HG03175 (cell line): Measurements from ENCODE around the gene TNFRSF1A.
"Not testable (repeated sequence)": the region's sequence is repeated elsewhere in the genome, so short reads cannot be mapped to it uniquely, and the experiment has no call there.

ENCODE experiments used
- ATAC-seq: cut with Tn5 transposase; IDR thresholded peaks from one replicate; pipeline ENCODE4 v1.9.1; 2021; ENCODE audit warnings: mild to moderate bottlenecking, moderate library complexity; ENCODE audit not compliant: unreplicated experiment

The TNFRSF1A gene

DNA sequence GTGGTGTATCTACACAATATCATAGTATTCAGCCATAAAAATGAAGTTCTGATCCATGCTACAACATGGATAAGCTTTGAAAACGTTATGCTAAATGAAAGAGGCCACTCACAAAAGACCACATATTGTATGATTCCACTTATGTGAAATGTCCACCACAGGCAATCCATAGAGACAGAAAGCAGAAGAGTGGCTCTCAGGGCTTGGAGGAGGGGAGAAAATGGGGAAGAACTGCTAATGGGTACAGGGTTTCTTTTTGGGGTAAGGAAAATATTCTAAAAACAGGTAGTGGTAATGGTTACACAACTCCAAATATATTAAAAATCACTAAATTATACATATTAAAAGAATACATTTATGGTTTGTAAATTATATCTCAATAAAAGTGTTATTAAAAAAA, 17.0 kb upstream of the TNFRSF1A start:
- ATAC-seq = no peak

DNA sequence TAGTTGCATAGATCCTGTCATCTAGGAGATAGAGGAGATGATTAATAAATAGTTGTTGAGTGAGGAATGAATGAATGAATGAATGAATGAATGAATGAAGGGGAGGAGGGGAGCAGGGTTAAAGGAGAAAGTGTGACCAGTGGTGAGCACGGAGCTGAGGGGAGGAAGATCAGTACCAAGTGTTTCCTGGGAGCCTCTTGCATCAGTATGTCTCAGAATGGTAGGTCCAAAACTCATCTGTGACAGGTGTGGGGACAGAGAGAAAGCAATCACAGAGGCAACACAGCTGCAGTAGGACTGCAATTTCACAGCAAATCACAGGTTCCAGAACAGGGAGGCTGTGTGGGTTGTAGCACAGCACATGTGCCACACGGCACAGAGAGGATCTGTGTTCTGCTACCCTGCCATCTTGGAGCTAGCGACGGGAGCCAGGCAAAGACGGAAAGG, 14.5 kb upstream of the TNFRSF1A start:
- no peak for ATAC-seq

DNA sequence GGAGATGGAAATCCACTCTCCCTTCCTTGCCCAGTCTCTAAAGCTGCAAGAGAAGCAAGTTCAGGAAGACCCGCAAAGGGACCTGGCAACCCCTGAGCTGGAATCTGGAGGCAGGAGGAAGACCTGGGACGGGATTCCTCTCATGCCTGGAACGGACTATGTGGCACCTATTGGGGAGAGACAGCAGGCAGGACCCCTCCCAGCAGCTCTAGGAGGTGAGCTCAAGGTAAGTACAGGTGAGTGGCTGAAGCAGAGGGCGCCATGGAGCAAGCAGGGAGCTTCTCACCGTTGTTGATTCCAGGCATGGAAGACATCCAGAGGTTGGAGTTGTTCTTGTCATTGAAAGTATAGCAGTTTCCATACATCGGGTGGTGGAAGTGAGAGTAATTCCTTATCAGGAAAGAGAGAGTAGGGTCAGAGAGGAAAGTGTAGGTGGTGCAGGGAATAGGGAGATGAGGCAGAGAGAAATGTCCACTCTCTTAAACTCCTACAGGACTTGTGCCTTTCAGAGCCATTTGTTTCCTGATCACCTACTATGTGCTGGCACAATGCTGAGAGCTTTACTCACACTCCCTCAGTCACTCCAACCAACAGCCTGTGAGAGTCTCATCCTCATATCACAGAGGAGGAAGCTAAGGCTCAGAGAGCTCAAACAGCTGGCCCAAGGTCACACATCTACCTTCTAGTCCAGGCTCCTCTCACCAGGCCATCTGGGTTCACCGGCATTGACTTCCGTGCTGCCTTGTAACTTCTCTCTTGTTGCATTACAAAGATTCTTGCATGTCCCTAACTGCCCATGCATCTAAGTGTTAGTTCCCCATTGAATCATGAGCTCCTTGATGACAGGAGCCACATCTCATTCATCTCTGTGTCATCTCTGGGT, 13.9 kb upstream of the TNFRSF1A start:
- ATAC-seq = no peak

DNA sequence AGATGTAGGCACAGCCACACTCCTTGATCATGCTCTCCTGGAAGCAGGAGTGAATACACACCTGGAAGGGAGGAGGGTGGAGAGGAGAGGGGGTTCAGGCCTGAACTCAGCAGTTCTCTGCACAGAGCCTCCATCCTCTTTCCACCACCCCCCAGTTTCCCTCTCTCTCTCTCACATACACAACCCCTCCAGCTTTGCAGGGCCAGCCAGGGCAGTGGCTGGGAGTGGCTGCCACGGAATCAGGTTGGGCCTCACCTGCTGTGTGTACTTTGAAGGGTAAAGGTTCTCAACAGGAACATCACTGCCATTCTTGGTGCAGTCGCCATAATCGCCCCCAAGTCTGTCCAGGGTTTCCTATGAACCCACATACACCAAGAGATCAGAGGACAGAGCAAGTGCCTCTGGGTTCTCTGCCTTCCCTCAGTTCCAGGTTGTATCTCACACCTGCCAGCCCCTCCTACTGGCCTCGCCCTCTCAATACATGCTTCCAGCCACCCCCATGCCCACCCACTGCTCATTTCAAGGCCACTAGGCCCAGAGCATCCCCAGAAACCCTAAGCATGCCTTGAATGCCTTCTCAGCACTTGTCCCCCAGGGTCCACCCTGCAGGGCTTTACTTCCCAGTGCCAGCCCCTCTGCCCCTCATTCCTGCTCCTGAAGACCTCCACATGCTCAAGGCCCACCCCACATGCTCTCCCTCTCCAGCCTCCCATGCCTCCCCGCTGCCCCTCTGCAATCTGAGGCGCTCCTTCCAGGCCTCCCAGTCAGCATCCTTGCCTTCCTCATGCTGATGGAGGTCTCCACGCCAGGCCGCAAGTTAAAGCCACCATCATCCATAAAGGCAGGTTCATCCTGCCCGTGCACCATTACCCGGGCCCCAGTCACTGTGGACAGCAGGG, 12.9 kb upstream of the TNFRSF1A start:
- ATAC-seq = no peak

DNA sequence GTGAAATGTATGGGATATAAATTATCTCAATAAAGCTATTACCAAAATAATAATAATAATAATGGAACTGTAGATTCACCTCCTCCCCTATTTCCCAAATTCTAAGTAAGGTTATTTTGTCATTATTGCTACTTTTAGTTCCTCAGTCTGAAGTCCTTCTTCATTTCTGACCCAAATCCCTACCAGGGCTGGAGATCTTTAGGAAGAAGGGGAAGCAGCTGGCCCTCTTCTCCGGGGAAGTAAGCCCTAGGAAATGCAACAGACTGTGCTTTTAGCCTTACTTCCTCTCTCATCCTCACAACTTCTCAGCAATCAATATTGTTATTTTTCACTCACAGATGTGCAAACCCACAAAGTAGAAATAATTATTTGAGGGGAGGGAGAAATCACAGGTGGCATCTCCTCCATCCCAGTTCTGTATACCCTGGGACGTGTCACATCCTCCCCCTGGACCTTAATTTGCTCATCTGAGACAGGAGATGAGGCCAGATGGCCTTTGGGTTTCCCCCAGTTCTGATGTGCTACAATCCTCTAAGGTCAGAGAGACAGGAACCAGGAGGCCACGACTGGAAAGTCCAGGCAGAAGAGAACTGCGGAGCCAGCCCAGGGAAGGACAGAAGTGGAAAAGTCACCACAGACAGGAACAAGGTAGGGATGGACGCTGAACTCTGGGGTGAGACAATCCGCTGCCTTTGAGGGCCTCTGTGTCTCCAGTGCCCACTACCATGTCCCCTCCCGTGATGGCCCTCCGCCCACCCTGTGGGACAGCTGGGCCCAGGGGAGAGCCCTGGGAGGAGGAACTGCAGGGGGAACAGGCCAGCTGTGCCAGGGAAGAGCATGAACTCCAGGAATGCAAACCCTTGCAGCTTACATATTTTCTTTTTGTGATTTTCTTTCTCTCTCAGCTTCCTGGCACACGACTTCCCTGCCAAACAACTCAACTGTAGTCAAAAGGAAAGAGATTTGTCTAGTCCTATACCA, 10.6 kb upstream of the TNFRSF1A start:
- ATAC-seq = no peak

DNA sequence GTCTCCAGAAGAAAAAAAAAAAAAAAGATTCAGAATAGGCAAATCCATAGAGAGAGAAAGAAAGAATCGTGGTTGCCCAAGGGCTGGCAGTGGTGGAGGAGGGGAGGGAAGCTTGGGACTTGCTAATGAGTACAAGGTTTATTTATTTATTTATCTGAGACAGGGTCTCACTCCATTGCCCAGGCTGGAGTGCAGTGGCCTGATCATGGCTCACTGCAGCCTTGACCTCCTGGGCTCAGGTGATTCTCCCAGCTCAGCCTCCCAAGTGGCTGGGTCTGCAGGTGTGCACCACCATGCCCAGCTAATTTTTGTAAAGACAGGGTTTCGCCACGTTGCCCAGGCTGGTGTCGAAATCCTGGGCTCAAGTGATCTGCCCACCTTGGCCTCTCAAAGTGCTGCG, 9.7 kb upstream of the TNFRSF1A start:
- no peak for ATAC-seq

DNA sequence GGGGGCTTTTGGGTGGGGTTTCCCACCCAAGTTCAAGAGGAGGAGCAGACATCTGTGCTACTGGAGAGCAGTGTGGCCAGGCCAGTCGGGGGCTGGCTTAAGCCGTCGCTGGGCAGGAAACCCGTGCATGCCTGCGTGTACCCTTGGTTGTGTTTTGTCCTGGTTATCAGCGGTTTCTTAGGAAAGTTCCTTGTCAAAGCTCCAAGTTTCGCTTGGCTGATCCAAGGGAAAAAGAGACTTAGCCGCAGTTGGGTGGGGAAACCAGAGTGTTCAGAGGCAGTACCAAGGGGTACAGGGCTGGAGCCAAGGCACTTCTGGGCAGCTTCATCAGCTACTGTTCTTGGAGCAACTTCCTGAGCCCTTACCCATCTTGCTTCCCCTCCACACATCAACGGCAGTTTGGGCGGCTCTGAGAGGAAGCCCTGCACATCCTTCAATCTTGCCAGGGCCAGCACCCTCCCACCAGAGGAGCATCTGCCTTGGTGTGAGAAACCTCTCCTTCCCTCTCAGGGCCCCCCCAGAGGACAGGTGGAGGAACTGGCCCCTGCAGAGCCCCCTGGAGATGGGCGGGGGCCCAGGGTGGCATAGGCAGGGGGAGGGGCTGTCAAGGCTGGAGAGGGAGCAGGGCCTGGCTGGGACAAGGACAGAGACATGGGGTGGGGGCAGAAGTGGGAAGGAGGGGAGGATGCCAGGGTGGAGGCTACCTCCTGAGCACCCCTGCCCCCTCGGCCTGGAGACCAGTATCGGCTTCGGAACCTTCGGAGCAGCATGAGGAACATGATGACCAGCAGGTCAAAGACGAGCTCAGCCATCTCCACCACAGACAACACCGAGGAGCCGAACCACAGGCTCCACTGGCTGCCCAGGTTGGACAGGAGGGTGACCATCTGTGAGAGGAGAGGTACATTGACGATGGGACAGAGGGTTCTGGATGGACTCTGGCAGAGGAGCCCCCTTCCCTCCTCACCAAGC, 5.8 kb upstream of the TNFRSF1A start:
- ATAC-seq = no peak

DNA sequence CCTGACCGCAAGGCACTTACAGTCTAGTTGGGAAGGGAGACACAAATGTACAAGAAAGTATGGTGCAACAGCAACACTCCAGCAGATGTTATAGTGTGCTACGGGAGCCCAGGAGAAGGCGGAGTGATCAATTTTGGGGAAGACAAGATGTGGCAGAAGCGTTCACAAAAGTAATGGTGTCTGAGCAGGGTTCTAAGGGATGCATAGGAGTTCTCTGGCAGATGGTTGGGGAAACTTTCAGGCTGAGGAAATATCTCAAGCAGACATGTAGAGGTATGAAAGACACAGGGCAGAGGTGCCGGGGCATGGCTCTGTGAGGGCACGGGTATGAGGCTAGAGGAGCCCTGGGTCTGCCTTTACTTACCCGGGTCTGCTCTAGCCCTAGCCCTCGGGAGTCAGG, 5.1 kb upstream of the TNFRSF1A start:
- ATAC-seq = no peak

DNA sequence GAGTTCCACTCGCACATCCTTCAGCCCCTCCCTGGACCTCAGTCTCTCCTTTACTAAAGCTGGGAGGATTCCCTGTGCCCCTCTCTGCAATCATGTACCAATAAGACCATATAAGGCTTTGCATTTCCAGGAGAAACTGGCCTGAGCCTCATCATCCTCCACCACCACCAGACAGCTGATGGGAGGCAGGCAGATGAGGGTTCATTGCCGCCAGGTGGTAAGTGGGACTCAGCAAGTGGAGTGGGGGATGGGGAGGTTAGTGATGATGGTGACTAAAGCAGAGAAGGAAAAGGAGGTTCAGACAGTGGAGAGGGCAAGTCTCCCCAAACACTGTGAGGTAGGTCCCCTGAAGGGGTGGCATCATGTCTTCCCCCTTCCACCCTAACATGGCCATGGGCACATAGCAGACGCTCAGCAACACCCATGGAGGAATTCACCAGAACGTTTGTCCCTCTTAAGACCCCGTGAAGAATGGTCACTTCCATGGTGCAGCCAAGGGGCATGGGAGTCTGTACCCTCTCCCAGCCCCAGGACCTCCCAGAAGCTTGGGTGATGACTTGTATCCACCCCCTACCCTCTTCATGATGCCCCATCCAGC, 4.5 kb upstream of the TNFRSF1A start:
- no peak for ATAC-seq

DNA sequence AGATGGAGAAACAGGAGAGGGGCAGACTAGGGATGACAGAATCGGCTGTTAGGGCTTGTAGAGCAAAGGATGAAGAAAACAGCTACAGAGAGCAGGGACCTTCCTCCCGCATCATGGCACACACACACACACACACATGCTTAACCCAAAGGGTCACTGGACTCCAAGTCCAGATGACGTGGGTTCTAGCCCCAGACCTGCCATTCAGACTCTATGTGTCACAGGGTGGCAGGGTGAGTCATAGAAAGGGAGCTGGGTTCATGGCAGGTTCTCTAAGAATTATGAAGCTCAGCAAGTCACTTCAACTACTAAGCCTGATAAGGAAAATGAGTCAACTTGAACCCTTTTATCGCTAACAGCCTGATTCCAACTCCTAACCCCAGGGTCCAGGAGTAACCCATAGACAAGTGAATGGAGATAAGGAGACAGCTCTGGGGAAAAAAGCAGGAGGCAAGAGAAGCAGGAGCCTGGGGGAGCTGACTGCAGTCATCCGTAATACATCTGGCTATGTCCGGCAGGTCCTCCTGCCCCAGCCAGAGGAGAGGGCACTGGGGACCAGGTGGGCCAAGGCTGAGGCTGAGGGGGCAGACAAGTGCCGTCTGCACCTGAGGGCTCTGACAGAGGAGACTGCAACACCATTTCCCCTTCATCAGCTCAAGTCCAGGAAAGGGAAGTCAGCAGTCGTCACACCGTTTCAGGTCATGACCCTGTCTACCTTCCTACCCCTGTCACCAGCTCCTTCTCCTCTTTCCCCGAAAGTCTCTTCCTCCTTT, 3.6 kb upstream of the TNFRSF1A start:
- no peak for ATAC-seq

DNA sequence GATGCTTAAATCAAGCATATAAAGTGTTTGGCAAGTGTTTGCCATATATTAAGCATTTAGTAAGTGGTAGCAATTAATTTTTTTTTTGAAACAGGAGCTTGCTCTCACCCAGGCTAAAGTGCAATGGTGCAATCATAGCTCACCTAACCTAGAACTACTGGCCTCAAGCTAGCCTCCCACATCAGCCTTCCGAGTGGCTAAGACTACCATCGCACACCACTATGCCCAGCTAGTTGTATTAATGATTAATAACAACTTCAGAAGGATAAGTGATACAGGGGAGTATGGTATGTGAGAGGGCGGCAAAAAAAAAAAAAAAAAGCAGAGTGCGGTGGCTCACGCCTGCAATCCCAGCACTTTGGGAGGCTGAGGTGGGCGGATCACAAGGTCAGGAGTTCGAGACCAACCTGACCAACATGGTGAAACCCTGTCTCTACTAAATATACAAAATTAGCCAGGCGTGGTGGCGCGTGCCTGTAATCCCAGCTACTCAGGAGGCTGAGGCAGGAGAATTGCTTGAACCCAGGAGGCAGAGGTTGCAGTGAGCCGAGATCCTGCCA, 2.3 kb upstream of the TNFRSF1A start:
- ATAC-seq = not testable (repeated sequence)

DNA sequence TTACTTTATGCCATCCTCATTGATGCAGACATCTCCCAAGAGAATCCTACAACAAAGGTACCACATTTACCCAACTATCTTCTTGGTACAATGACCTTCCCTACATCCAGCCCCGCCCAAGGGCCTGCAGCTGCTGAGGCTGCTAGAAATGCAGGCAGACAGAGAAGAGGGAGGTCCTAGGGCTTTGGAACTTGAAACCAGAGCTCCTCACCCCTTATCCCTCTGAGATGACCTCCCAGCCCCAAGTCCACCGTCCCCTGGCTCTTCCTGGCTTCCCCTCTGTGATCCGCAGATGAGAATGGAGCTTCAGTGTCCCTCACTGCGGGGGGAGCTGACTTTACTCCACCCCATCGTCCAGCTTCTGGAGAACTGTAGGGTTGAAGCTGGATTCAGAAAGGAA, 1.6 kb upstream of the TNFRSF1A start:
- ATAC-seq = no peak

DNA sequence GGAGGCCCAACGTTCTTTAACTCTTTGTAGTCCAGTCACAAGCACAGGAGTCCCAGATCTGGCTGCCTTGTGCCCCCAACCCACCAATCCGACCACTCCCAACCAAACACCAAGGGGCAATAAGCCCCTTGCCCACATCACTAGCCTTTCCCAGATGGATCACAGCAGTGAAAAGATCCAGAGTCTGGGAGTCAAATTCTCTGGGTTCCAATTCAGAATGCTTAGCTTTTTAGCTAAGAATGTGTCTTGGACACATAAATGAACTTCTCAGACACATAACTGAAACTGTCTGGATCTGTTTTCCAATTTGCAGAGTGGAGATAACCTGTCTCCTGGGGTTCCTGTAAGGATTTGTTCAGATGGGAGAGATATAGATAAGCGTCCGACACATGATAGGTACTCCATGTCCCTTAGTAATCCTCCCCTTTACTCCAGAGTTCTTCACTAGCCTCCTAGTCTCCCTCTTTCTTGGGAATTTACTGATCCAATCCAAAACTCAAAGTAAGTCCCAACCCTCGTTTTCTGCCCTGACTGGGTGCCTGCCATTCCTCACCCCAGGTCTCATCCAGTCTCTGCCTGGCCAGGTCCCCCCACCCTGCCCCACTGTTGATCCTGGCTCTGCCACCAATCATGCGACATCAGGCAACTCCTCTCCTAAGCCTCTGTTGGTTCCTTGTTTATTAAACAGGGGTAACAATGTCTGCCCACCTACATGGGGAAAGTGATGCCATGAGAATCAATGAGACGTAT, 439 bp upstream of the TNFRSF1A start:
- no peak for ATAC-seq

DNA sequence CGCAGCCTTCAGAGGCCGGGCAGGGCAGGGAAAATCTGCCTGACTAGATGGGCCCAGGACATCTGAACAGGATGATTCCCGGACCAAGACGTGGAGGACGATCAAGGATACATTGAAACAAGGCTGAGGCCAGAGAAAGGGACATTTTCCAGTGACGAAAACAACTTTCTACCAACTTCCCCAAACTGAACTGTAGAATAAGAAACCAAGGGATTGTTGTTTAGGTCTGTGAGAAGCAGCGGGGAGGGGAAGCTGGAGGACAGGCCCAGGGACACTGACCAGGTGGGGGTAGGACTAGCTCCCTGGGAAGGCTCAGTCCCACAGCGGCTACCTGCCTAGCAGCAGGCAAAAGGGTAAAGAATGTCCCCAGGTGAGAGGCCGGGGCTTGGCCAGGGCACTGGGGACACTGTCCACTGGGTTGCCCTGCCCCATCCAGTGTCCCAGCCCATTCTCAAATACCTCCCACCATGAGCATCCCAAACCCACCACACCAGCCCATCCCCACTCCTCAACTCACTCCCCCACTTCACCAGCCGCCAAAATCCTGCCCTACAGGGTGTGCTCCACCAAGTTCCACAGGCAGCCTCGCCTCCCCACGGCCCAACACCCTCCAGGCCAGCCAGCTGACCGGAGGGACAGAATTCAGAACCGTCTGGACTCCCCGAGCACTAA, 995 bp downstream of the TNFRSF1A start:
- no peak for ATAC-seq

DNA sequence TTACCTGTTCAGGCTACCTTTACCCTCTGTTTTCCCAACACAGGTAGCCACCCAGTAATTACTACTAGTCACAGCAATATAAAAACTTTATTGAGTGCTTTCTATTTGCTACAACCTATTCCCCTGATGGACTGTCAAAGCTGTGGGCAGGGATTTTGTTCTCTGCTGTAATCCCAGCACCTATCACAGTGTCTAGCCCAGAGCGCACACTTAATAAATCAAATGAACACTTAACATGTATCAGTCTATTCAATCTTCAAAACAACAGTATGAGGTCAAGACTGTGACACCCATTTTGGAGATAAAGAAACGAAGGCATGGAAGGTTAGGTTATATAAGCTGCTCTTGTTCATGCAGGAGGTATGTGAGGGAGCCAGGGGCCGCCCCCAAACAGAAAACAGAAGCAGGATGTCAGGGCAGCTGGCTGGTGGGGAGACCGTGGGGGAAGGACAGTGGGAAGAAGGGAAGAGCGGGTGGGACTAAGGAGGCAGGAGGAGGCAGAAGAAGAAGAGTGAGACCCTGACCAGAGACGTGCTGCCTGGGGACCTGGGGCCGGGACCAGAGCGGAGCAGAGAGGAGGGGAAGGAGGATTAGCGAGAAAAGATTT, 1.7 kb downstream of the TNFRSF1A start:
- ATAC-seq = no peak

DNA sequence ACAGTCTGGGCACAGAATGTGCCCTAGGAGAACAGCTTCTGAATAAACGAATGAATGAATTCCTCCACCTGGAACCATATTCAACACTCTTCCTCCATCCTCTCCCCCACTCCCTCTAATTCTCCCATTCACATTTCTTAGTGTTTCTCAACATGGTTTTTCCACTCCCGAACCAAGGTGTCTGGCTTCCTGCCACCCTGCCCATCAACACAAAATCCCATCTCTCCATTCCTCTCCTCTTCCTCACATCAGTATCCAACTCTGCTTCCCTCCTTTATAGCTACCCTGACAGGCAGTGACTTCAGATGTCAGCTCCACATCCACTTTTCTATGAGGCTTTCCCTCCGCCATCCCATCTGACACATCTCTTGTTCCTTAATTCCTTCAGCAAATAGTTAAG, 2.9 kb downstream of the TNFRSF1A start:
- no peak for ATAC-seq
